ENCODE data around the gene GALNT2. TPM values are rescaled to one million over a fixed set of nuclear protein-coding genes. Genes with fewer than 3 reads are reported as not detected.

Gene GALNT2
- total and polyA plus RNA-seq, 2 experiments from 2014 or later = 17.8 to 48.3 TPM

DNA sequence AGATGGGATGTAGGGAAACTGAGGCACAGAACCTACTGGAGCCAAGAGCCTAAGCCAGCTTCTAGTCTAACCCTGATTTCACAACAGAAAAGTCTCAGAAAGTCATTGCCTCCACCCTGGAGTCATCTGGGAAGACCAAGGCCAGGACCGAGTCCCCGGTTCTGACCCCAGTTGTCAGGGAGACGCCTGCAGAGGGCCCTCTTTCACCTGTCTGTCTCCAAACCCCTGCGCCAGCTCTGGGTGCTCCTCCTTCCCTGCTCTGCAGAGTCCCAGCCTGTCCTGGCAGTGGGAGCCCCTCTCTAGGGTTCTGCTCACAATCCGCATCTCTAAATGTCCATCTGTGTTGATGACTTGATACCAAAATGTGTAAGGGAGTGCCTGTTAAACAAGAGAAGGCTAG is 209.4 kb downstream of the GALNT2 start:
- Histone ChIP-seq H3K27ac (ENCODE audit: low read depth) (peak overlapping the region; percentile 15; the same call in 1 of the 2 replicates), H3K4me1 (ENCODE audit: insufficient read depth) (peaks cover 15% of the 10 kb centered on the region), H3F3A (replicated peaks; ENCODE audit: low read depth) (peaks cover 18% of the 10 kb centered on the region), H3K79me2 (replicated peaks; ENCODE audit: insufficient read depth) (no peaks in the 10 kb centered on the region), H4K20me1 (replicated peaks; ENCODE audit: insufficient read depth) (no peaks in the 10 kb centered on the region; the same call in none of the 2 replicates), H3K4me2 (peak overlapping the region; percentile 29), H3K27me3 (ENCODE audit: insufficient read depth) (no peaks in the 10 kb centered on the region), H2AFZ (no peak overlapping the region), H3K4me3 (no peak overlapping the region), H3K36me3 (ENCODE audit: insufficient read depth) (peaks cover 14% of the 10 kb centered on the region), H3K9me2 (ENCODE audit: insufficient read depth) (no peaks in the 10 kb centered on the region)
- DNase-seq (ENCODE audit: low spot score) (peak; percentile 32), ATAC-seq (peak; percentile 45)
- Mint-ChIP-seq H3K27me3 (ENCODE audit: insufficient read depth, low read depth, poor library complexity) (peaks cover 9% of the 10 kb centered on the region), H3K4me3 (no peak overlapping the region), H3K9me3 (no peaks in the 10 kb centered on the region), H3K36me3 (ENCODE audit: low read depth) (peaks cover 15% of the 10 kb centered on the region), H3K4me1 (peaks cover 33% of the 10 kb centered on the region), H3K27ac (no peak overlapping the region)
- TF ChIP-seq ZNF331 (CRISPR knock-in tag; IDR thresholded peaks at IDR 0.05; ENCODE audit: low read depth) (no peak), CTCF (conservative IDR thresholded peaks at IDR 0.05; ENCODE audit: low read depth in 2 of 2) (peak; percentile 26 to 55; a peak in 3 of 4 replicates)

GRCh38 chr1:230277201-230278025 is 210.4 kb downstream of the GALNT2 start:
- Histone ChIP-seq H3K79me2 (replicated peaks; ENCODE audit: insufficient read depth) (no peaks in the 10 kb centered on the region), H3K9me2 (ENCODE audit: insufficient read depth) (no peaks in the 10 kb centered on the region), H3K4me3 (0 out of 2 replicates have a peak overlapping the region, but pooled peaks have one; percentile 24), H3K27ac (ENCODE audit: low read depth) (peak overlapping the region; percentile 65), H4K20me1 (replicated peaks; ENCODE audit: insufficient read depth) (no peaks in the 10 kb centered on the region; the same call in none of the 2 replicates), H3K27me3 (ENCODE audit: insufficient read depth) (no peaks in the 10 kb centered on the region), H3K4me2 (peak overlapping the region; percentile 61), H3K4me1 (ENCODE audit: insufficient read depth) (peaks cover 15% of the 10 kb centered on the region), H2AFZ (no peak overlapping the region), H3F3A (replicated peaks; ENCODE audit: low read depth) (peaks cover 18% of the 10 kb centered on the region), H3K36me3 (ENCODE audit: insufficient read depth) (peaks cover 14% of the 10 kb centered on the region)
- Mint-ChIP-seq H3K9me3 (no peaks in the 10 kb centered on the region), H3K36me3 (ENCODE audit: low read depth) (peaks cover 15% of the 10 kb centered on the region; the same call in 2 of the 3 replicates), H3K27ac (peak overlapping the region; percentile 90), H3K4me1 (peaks cover 37% of the 10 kb centered on the region), H3K4me3 (peak overlapping the region; percentile 60), H3K27me3 (ENCODE audit: insufficient read depth, low read depth, poor library complexity) (peaks cover 9% of the 10 kb centered on the region)
- ATAC-seq = peak; percentile 87
- peak; percentile 97 for DNase-seq (ENCODE audit: low spot score)
- TF ChIP-seq ZNF331 (CRISPR knock-in tag; IDR thresholded peaks at IDR 0.05; ENCODE audit: low read depth) (no peak), ETS1 (IDR thresholded peaks at IDR 0.05) (no peak), REST (IDR thresholded peaks at IDR 0.05; ENCODE audit: unreplicated experiment) (no peak), EZH2 (IDR thresholded peaks at IDR 0.05; ENCODE audit: low read depth, unreplicated experiment) (no peak), CTCF (conservative IDR thresholded peaks at IDR 0.05; ENCODE audit: low read depth in 2 of 2) (peak in 1 of 2 experiments; percentile 19; a peak in 1 of 4 replicates), ZNF114 (CRISPR knock-in tag; IDR thresholded peaks at IDR 0.05) (no peak), POLR2AphosphoS5 (IDR thresholded peaks at IDR 0.05; ENCODE audit: low read depth) (no peak), EZH2phosphoT487 (IDR thresholded peaks at IDR 0.05; ENCODE audit: unreplicated experiment) (no peak), CREB1 (CRISPR knock-in tag; IDR thresholded peaks at IDR 0.05; ENCODE audit: low read depth) (no peak)

Measured in GM23338 (cell line).